GM21381 (cell line): Measurements from ENCODE around the gene FAM168A.

Experiments
- ATAC-seq: cut with Tn5 transposase; IDR thresholded peaks from one replicate; pipeline ENCODE4 v1.9.1; 2021; ENCODE audit warnings: mild to moderate bottlenecking, moderate library complexity; ENCODE audit not compliant: unreplicated experiment

Gene FAM168A

DNA sequence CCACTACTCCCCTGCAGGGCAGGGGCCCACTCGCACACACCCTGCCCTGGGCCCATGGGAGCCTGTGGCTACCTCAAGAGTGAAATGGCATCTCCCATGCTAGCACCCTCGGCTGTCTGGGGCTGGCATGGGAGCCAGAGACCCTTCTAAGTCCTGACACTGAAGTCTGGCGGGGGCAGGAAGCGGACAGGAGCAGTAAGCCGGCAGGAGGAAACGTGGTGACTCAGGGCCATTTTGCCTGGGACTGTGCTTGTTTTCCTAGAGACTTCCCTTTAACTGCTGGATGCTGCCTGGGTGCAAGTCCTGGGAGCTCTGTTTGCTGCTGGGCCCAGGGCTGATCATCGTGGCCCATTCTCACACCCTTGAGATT is 204.9 kb downstream of the FAM168A start:
- ATAC-seq, result no peak

DNA sequence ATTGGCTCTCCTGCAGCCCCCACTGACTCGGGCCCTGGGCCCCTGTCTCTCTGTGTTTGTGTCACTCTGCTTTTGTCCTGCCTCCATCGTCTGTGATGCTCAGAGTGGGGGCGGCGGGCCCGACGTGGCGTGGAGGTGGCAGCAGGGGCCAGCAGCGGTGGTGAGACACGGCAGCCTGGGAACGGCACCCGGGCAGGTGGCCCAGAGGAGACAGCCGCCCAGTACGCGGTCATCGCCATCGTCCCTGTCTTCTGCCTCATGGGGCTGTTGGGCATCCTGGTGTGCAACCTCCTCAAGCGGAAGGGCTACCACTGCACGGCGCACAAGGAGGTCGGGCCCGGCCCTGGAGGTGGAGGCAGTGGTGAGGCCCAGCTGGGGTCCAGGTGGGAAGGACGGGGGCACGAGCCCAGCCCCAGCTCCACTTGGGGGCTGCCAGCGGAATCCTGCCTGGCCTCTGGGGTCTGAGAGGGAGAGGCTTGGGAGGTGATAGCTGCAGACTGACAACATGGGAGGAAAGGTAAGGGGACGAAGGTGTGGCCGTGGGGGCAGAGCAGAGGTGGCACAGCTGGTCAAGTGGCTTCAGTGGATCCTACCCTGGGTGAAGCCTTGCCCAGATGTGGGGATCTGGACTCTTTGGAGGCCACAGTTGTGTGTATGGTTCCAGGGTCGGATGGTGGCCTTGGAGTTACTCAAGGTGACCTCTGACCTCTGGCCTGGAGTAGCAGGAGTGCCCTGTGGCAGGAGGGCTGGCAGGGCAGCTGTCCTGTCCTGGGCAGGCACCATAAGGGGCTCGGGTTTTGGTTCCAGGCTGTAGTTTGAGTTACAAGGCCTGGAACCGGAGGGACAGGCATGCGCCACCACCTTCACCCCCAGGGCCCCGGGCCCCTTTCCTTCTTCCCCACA is 205.6 kb downstream of the FAM168A start:
- no peak for ATAC-seq

DNA sequence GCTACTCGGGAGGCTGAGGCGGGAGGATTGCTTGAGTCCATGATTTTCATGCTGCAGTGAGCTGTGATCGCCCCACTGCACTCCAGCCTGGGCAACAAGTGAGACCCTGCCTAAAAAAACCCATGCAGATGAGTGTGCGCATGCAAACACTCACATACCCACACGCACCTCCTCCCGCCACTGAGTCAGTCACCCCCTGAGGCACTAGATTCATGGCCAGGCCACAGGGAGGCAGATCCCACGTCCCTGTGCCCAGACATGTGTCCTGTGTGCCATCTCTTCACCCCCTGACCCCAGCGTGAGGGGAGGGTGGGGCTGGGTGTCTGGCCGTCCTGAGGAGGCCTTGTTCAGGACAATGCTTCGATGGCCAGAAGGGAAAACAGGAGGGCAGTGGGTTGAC is 206.2 kb downstream of the FAM168A start:
- ATAC-seq, result no peak

DNA sequence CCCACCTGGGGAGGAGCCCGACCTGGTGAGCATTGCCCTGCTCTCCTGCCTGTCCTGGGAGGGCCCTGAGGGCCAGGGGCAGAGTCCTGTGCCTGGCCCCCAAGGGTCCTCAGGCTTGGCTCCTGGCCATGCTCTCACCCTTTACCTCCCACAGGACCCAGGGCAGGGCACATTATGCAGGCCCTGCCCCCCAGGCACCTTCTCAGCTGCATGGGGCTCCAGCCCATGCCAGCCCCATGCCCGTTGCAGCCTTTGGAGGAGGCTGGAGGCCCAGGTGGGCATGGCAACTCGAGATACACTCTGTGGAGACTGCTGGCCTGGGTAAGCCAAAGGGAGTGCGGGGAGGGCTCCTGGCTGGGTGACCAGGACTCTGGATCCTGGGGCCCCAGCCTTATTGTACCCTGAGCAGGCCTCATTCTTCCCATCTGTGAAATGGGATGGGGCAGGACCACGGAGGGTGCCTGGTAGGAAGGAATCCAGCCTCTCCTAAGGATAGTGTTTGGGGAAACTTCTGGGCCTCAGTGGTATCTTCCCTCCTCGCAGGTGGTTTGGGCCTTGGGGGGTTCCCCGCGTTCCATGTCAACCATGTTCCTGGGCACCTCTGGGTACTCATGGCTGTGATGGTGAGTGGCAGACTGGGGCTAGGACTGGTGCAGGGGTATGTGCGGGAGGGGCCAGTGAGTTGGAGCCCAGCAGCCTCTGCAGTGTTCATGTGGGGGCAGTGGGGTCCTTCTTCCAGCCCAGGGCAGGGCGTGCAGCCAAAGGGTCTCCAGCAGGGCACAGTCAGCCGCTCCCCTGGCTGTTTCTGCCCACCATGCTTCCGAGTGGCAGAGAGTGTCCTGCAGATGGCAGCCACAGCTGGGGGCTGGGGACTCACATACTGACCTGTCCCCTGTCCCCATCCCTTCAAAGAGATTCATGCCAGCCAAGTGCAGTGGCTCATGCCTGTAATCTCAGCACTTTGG is 207.0 kb downstream of the FAM168A start:
- ATAC-seq, result no peak

DNA sequence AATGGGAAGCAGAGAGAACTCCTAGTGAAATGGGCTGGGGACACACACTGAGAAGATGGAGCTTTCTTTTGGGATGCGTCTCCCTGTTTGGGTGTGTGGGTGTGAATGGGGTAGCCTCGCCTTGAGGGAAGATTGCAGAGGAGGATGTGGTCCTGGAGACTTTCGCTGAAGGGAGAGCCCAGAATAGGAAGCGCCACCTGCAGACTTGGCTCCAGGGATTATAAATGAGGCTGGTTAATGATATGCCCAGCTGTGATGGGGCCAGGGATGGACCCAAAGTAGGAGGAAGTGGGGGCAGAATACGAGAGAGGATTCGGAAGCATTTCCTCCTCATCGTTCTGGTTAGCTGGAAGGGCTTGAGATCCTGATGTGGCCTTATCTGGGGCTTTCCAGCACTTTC is 208.0 kb downstream of the FAM168A start:
- no peak for ATAC-seq

DNA sequence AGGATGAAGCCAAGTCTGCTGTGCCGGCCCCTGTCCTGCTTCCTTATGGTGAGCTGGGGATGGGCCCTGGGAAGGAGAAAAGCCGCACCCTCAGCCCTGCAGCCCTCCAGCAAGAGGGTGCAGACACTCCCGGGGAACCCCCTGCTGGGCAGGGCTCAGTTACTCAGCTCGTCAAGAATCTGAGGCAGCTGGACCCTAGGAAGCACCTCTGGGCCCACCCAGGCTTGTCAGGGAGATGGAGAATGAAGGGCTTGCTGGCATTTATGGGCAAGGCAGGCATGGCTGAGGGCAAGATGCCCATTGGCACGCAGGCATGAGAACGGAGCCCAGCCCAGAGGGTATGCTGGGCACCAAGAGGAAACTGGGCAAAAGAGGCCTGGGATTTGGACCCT is 208.8 kb downstream of the FAM168A start:
- no peak for ATAC-seq

DNA sequence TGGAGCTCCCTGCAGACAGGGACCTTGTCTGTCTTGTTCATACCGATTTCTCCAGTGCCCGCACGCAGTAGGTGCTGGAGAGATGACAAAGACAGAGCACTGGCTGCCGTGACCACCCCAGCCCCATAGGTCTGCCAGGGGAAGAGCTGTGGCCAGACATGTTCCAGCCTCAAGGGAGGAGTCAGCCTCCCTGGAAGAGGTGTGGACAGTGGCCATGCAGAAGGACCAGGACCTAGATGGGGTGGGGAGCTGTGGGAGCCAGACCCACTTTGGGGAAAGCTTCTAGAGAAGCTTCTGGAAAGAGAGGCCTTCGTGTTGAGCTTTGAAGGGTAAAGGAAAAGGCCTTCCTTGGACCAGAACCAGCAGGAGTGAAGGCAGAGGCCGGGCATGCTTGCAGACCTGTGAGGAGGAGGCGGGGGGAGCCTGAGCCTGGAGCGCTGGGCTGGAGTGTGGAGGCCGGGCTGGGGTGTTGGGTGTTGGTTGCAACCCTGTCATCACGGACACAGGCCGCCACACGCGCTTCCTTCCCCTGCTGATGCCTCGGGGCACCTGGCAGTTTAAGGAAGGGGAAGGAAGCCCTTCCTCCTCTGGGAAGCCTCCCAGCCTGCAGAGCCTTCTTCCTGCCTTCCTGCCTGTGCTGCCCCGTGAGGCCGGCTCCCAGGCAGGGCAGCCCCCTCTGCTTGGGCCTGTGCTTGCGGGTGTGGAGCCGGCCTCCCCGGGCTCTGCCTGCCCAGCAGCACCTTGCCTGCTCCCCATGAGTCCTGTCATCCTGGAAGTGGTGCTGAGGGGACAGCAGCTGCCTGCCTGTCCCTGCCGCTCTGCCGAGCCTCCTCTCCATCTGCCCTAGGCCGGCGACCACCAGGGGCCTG is 209.4 kb downstream of the FAM168A start:
- no peak for ATAC-seq

DNA sequence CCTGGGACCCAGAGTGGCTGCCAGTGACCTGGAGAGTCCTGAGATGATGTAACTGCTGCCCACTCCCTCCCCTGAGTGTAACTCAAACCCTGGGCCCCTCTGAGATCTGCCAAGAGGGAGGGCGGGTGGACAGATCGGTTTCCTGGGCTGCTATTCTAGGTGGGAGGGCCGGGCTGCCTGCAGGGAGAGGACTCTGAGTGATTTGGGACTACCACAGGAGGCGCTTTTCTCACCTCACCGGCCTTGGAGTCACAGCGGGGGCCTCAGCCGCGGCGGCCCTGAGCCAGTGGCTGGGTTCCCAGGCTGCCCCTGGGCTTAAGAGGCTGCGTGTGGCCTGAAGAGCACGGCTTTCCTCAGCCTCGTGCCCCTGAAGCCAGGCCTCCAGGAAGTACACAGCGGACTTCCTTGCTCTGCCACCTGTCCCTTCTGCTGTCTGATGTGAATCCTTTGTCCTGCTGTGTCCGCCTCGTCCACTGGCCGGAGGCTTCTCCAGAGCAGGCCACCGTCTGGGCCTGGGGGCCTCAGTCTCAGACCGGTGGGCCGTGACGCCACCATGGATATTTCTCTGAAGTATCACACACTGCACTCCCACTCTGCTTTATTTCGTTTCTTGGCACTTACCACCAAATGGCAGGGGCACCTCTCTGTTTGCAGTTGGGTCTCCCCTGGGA is 210.2 kb downstream of the FAM168A start:
- ATAC-seq, result no peak

DNA sequence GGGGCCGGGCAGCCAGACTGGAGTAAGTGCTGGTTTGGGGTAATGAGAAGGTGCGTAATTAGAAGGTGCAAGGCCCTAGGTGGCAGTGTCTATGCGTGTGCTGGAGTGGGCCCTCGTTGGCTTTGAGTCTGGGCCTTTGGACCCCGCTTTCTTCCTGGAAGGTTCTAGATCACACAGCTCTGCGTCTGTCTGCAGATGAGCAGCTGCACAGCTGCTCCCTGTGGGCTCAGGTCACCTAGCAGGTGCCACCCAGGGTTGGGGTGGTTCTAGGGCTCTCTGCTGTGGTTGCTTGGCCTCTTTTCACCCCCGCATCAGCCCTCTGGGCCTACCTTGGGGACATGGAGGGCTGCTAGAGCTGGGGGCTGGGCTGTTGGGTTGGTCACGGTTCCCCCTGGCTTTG is 211.4 kb downstream of the FAM168A start:
- no peak for ATAC-seq

DNA sequence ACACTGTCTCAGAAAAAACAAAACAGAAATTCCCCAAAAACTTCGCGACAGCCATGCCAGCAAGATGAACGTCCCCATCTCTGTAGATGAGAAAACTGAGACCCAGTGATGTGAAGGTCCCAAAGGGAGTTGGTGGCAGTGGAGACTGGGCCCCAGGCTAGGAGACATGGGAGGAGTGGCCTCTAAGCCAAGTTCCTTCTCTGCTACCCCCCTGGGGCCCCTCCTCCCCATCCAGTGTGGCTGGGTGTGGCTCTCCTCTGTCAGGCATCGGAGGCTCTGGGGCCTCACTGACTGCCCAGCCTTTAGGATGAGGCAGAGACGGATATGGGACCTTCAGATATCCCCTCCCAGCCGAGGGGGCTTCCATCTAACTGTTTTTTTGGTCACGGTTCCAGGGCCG is 211.9 kb downstream of the FAM168A start:
- no peak for ATAC-seq

DNA sequence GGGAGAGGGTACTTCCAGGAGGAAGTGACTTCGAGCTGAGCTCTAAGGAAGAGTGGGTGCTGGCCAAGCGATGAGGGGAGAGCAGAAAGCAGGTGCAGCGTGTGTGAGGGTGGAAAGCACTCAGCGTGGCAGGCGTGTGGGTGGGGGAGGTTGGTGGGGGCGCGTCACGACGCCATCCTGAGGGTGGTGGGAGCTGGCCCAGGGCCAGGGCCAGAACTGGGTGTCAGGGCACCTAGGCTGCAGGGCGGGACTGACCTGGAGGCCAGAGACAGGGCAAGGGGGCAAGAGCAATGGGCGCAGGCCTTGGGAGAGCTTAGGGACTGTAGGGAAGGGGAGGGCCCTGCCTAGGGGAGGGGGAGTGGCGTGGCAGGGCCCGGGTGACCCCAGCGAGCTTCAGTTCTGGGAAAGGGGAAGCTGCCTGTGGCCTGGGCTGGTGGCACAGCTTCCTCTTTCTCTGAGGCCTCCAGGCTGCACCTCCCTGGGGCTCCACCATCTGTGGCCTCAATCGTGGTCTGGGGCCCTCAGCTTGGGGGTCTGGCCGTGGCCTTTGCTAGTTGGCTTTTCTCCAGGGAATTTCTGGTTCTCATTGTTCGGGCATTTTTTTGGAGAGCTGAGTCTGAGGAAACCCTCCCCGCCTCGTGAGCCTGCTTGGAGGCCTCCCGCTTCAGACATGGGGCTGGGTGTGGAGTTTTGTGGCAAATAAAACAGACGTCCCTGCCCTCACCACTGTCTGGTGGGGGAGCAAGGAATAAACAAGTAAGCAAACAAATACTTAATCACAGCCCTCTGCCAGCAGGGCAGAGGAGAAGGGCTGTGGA is 212.8 kb downstream of the FAM168A start:
- peak; percentile 38 for ATAC-seq

DNA sequence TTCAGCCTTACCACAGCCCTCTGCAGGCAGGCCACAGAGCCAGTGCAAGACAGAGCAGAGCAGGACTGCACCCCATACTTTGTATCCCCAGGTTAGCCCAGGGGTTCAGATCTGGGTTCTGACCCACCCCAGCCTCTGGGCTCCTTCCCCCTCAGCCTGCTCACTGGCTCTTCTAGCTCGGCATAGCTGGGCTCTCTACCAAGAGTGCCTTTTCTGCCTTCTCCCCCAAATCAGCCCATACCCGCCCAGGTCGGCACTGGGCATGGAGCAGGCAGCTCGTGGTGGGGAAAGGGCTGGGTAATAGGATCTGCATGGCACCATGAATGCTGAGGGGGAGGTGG is 213.4 kb downstream of the FAM168A start:
- no peak for ATAC-seq

DNA sequence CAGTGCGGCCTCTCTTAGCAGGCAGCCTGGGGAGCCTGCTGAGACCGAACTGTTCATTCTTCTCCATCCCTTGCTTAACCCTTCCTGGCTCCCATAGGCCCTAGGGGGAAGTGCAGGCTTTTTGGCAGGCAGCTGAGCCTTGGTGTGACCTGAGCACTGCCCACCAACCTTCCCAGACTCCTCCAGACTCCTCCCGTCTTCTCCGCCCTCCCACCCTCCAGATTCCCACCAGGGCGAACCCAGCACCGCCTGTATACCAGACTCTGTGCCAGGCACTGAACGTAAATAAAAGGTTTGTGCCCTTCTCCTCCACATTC is 213.8 kb downstream of the FAM168A start:
- ATAC-seq, result no peak

DNA sequence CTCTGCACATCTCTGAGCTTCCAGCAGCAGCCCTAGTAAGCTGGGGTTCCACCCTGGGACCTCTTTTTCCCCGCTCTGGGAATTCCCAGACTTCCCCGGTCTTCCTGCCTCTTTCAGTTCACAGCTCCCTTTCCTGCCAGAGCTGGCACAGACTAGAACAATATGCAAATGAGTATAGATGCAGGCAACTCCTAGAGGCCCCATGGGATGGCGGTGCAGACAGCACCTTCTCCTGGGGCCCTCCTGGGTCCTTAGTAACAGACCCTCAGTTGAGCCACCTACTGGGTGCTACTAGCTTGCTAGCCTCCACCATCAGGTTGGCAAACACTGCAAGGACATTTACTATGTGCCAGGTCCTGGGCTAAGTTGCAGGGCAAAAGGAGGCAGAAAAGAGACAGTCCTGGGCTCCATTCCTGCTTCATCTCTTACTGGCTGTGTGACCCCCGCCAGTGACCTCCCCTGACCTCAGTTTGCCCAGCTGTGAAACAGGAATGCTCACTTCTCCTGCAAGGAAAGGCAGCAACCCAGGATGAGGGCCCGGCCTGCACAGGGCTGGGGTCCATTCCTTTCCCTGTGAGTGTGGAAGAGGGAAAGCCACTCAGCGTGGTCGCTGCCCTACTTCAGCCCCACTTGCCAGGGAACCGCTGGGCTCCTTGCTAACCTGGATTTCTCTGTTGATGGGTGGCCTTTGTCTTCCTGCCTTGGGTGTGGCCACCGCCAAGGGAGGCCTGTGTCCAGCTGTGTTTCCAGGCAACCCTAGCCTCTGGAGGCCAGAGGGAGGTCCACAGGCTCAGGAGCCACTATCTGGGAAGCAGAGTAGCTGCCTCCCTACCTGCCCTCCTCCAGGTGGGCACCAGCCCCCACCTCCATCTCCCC is 214.4 kb downstream of the FAM168A start:
- ATAC-seq, result no peak

DNA sequence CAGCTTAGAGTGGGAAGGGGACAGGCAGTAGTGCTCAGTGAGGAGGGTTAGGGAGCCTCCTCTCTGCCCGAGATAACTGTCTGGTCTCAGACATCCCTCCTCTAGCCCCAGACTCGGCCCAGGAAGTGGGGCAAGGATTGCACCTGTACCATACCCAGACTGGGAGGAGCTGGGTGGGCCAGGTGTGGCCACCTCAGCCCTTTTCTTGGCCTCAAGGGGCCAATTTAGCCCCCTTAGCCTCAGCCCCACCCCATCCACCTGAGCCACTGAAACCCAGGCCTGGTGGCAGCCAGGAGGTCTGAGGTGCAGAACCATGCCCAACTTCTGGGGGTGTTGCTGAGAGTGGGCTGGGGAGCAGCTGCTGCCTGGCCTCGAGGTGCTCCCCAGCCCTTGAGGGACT is 215.2 kb downstream of the FAM168A start:
- ATAC-seq, result no peak

DNA sequence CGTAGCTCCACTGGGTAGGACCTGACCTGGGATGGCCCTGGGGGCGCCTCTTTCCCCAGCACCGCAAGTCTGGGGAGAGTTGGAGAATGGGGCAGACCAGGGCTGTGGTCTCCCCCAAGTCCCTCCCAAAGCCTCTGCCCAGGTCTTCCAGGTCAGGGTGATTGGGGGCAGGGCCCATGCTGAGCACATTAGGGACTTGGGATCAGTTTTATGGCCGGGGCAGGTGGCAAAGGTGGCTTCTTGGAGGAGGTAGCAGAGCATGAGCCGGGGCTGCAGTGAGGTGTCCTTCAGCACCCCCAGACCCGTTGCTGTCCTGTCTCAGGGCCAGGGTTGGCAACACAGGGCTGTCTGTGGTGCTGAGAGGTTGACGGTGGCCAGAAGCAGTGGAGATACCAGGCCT is 215.7 kb downstream of the FAM168A start:
- ATAC-seq, result no peak

DNA sequence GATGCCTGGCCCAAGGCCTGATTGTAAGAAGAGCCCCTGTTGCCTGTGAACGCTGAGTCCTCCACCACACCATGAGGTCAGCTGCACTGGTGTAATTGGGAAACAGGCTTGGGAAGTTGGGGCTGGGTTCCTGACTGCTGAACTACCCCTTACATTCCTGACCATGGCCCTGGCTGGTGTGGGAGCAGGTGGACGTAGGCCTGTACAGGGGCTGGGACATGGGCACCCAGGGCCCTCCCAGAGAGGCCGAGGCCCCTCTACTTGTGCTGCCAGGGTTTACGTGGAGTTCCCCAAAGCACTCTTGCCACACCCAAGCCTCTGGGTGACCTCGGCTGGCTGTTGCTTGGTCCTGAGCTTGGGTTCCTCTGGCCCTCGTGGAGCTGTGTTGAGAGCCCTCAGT is 216.3 kb downstream of the FAM168A start:
- ATAC-seq, result no peak

DNA sequence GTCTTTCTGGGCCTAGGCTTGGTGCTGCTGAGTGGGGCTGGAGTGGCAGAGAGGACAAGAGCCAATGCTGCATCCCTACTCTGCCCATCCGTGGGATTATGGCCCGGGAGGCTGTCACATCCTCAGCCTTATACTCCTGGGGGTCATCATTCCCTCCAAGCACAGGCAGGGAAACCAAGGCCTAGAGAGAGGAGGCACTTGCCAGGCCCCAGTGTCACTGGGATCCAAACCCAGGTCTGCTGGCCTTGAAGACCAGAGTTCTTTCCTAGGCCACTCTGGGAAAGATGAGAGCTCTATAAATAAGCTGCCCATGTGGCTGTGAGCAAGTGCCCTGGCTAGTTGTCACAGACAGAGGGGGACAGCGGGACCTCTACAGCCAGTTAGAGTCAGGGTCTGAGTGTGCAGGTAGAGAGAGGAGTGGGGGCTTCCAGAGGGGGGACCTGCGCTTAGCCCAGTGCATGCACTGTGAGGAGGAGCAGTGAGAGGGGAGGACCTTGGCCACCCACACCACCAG is 217.0 kb downstream of the FAM168A start:
- ATAC-seq, result no peak

DNA sequence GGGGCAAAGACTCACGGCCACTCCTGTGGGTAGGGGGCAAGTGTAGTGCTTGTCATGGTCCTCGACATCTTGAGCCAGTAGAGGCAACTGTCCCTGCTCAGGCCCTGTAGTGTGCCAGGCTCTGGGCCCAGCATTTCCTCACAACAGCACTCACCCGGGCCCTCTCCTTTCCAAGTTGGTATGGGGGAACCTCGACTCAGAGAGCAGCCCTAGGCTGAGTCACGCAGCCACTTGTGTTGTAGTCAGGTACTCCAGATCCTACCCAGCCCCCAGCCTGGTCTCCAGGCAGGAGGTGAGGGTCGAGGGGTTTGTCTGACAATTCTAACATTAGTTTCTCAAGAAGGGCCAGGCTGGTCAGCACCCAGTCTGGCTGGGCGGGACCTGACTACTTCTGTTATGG is 217.6 kb downstream of the FAM168A start:
- no peak for ATAC-seq
